ENCODE data around the gene SLC13A1.

Gene SLC13A1

GRCh38 chr7:123169065-123169464 lies 30.7 kb downstream of the SLC13A1 start:
- H3K36me3 Mint-ChIP-seq = no peaks in the 10 kb centered on the region
- H3K4me3 Mint-ChIP-seq = no peak overlapping the region
- H3K27me3 Mint-ChIP-seq = no peaks in the 10 kb centered on the region
- no peaks in the 10 kb centered on the region for H3K4me1 Mint-ChIP-seq (ENCODE audit: low read depth)
- H3K27ac Mint-ChIP-seq = no peak overlapping the region
- H3K9me3 Mint-ChIP-seq (ENCODE audit: low read depth) = no peaks in the 10 kb centered on the region

- no peak overlapping the region for H3K4me3 Mint-ChIP-seq
- no peaks in the 10 kb centered on the region for H3K4me1 Mint-ChIP-seq (ENCODE audit: low read depth)
These were observed 42.2 kb downstream of the SLC13A1 start for GRCh38 chr7:123157606-123158005.

GRCh38 chr7:123155571-123155970 lies 44.2 kb downstream of the SLC13A1 start:
- no peak overlapping the region for H3K4me3 Mint-ChIP-seq
- H3K27me3 Mint-ChIP-seq = no peaks in the 10 kb centered on the region
- H3K36me3 Mint-ChIP-seq = no peaks in the 10 kb centered on the region
- H3K27ac Mint-ChIP-seq = no peak overlapping the region
- H3K4me1 Mint-ChIP-seq (ENCODE audit: low read depth) = no peaks in the 10 kb centered on the region
- H3K9me3 Mint-ChIP-seq (ENCODE audit: low read depth) = no peaks in the 10 kb centered on the region

More at GRCh38 chr7:123157606-123158005, 42.2 kb downstream of the SLC13A1 start:
- Mint-ChIP-seq H3K27me3 (no peaks in the 10 kb centered on the region), H3K9me3 (ENCODE audit: low read depth) (no peaks in the 10 kb centered on the region), H3K27ac (no peak overlapping the region), H3K36me3 (no peaks in the 10 kb centered on the region)

DNA sequence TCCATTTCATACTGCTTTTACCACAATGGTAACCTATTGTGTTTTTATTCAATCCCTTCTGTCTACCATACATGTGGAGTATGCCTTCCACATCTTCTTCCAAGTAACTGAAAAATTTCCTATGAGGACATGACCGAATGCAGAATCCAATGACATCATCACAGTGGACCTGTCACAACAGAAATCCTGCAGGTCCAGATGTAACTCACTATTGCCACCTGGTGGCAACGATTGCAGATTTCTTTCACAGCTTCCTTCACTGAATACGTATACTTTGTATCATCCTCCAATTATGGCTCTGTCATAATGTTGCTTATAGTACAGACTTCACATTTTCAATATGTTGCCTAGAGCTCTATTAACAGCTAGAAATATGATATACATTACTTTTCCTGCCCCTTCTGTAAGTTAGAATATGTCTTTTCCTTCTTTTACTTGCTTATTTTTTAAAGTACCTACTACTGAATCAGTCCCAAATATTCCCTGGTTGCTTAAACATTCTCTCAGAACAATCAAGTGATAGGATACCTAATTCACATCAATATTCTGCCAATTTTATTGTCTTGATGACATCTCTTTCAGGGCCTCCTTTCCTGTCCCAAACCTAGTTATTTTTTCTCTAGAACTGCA lies 45.4 kb downstream of the SLC13A1 start:
- Mint-ChIP-seq H3K4me3 (no peak overlapping the region), H3K27me3 (no peaks in the 10 kb centered on the region), H3K27ac (no peak overlapping the region), H3K4me1 (ENCODE audit: low read depth) (no peaks in the 10 kb centered on the region), H3K9me3 (ENCODE audit: low read depth) (no peaks in the 10 kb centered on the region), H3K36me3 (no peaks in the 10 kb centered on the region)

GRCh38 chr7:123151443-123151842 lies 48.3 kb downstream of the SLC13A1 start:
- no peaks in the 10 kb centered on the region for H3K4me1 Mint-ChIP-seq (ENCODE audit: low read depth)
- H3K36me3 Mint-ChIP-seq = no peaks in the 10 kb centered on the region
- H3K27ac Mint-ChIP-seq = no peak overlapping the region
- no peaks in the 10 kb centered on the region for H3K27me3 Mint-ChIP-seq
- H3K9me3 Mint-ChIP-seq (ENCODE audit: low read depth) = no peaks in the 10 kb centered on the region
- H3K4me3 Mint-ChIP-seq = no peak overlapping the region

GRCh38 chr7:123148813-123149212 lies 51.0 kb downstream of the SLC13A1 start:
- H3K27me3 Mint-ChIP-seq = no peaks in the 10 kb centered on the region
- no peaks in the 10 kb centered on the region for H3K4me1 Mint-ChIP-seq (ENCODE audit: low read depth)
- H3K4me3 Mint-ChIP-seq = no peak overlapping the region
- H3K27ac Mint-ChIP-seq = no peak overlapping the region
- no peaks in the 10 kb centered on the region for H3K36me3 Mint-ChIP-seq
- H3K9me3 Mint-ChIP-seq (ENCODE audit: low read depth) = peaks cover 3% of the 10 kb centered on the region

GRCh38 chr7:123143252-123144006 lies 56.3 kb downstream of the SLC13A1 start:
- H3K27ac Mint-ChIP-seq = no peak overlapping the region
- no peaks in the 10 kb centered on the region for H3K27me3 Mint-ChIP-seq
- H3K9me3 Mint-ChIP-seq (ENCODE audit: low read depth) = peaks cover 7% of the 10 kb centered on the region
- H3K36me3 Mint-ChIP-seq = no peaks in the 10 kb centered on the region
- H3K4me3 Mint-ChIP-seq = no peak overlapping the region
- no peaks in the 10 kb centered on the region for H3K4me1 Mint-ChIP-seq (ENCODE audit: low read depth)

GRCh38 chr7:123140561-123140960 lies 59.2 kb downstream of the SLC13A1 start:
- Mint-ChIP-seq H3K27ac (no peak overlapping the region), H3K4me3 (no peak overlapping the region), H3K9me3 (ENCODE audit: low read depth) (peaks cover 7% of the 10 kb centered on the region), H3K36me3 (no peaks in the 10 kb centered on the region), H3K4me1 (ENCODE audit: low read depth) (no peaks in the 10 kb centered on the region), H3K27me3 (no peaks in the 10 kb centered on the region)

DNA sequence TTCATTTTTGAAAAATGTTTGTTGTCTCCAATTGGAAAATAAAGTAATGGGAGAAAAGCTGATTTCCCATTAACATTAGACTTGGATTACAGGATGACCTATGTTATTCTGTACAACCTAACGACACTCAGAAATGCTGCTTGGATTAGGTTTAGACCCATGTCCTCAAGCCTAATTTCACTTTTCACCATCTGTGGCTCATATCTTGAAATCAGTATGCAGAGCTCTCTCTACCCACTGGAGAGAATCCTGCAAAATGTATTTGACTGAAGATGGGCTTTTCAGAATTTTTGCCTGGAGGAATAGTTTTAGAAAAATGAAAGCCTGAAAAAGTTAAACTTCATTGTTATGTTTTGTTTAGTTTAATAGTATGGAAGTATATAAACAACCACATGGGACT lies 63.8 kb downstream of the SLC13A1 start:
- H3K27me3 Mint-ChIP-seq = no peaks in the 10 kb centered on the region
- H3K9me3 Mint-ChIP-seq (ENCODE audit: low read depth) = peaks cover 4% of the 10 kb centered on the region
- H3K4me3 Mint-ChIP-seq = no peak overlapping the region
- H3K36me3 Mint-ChIP-seq = no peaks in the 10 kb centered on the region
- no peaks in the 10 kb centered on the region for H3K4me1 Mint-ChIP-seq (ENCODE audit: low read depth)
- no peak overlapping the region for H3K27ac Mint-ChIP-seq

GRCh38 chr7:123133924-123134323 lies 65.8 kb downstream of the SLC13A1 start:
- Mint-ChIP-seq H3K36me3 (no peaks in the 10 kb centered on the region), H3K4me1 (ENCODE audit: low read depth) (no peaks in the 10 kb centered on the region), H3K4me3 (no peak overlapping the region), H3K9me3 (ENCODE audit: low read depth) (peaks cover 4% of the 10 kb centered on the region), H3K27me3 (no peaks in the 10 kb centered on the region), H3K27ac (no peak overlapping the region)

DNA sequence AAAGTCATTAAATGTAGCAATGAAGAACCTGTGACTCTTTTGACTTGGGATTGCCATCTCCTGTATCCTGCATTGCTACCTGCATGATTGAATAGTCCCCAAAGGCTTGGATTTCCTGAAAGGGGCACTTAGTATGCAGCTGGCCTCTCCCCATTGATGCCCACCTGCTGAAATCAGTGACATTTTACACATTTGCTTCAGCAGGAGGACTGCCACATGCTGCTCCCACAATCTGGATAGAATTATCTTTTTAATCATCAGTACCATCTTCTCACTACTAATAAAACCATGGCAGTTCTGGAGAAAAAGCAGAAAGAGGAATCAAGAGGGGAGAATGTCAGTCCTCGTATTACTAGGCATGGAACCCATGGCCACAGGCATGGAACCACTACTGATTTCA lies 67.8 kb downstream of the SLC13A1 start:
- Mint-ChIP-seq H3K27me3 (no peaks in the 10 kb centered on the region), H3K36me3 (no peaks in the 10 kb centered on the region), H3K4me1 (ENCODE audit: low read depth) (no peaks in the 10 kb centered on the region), H3K9me3 (ENCODE audit: low read depth) (no peaks in the 10 kb centered on the region), H3K4me3 (no peak overlapping the region), H3K27ac (no peak overlapping the region)

- H3K36me3 Mint-ChIP-seq = no peaks in the 10 kb centered on the region
- no peak overlapping the region for H3K4me3 Mint-ChIP-seq
- H3K27me3 Mint-ChIP-seq = no peaks in the 10 kb centered on the region
- no peaks in the 10 kb centered on the region for H3K9me3 Mint-ChIP-seq (ENCODE audit: low read depth)
- no peaks in the 10 kb centered on the region for H3K4me1 Mint-ChIP-seq (ENCODE audit: low read depth)
- no peak overlapping the region for H3K27ac Mint-ChIP-seq
These were observed 68.2 kb downstream of the SLC13A1 start for GRCh38 chr7:123131556-123131955.

DNA sequence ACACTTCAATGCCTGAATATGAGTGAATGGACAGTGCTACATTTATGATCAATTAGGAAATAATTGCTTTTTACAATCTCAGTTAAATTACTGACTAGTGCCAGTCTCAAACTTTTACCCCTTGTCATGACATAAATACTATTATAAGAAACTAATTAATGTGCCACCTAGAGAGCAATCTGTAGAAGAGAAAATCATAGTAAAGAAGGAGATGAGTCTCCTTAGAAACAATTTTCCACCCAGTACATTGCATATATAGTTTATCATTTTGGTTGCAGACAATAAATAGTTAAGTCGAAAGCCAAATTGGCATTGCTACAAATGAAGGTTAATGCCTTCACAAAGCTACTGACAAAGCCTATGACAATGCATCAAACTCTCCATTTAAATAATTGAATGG lies 68.6 kb downstream of the SLC13A1 start:
- no peak overlapping the region for H3K27ac Mint-ChIP-seq
- H3K9me3 Mint-ChIP-seq (ENCODE audit: low read depth) = no peaks in the 10 kb centered on the region
- H3K4me3 Mint-ChIP-seq = no peak overlapping the region
- no peaks in the 10 kb centered on the region for H3K36me3 Mint-ChIP-seq
- no peaks in the 10 kb centered on the region for H3K27me3 Mint-ChIP-seq
- H3K4me1 Mint-ChIP-seq (ENCODE audit: low read depth) = no peaks in the 10 kb centered on the region

DNA sequence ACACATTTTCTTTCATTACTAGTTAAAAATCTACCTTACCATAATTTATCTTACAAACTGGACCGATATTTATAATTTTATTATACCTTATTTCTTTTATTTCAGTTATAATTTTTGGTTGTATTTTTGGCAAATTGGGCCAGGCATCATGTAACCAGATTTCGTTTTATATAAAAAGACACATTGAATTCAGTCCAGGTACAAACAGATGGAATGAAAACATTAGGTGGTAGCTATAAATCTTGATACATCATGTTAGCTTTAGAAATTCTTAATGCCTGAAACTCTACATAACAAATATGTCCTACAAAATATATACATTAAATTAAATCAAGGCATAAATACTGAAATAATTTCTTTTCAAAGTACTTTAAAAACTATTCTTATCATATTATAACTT lies 73.1 kb downstream of the SLC13A1 start:
- Mint-ChIP-seq H3K27me3 (no peaks in the 10 kb centered on the region), H3K9me3 (ENCODE audit: low read depth) (no peaks in the 10 kb centered on the region), H3K27ac (no peak overlapping the region), H3K36me3 (no peaks in the 10 kb centered on the region), H3K4me3 (no peak overlapping the region), H3K4me1 (ENCODE audit: low read depth) (no peaks in the 10 kb centered on the region)

DNA sequence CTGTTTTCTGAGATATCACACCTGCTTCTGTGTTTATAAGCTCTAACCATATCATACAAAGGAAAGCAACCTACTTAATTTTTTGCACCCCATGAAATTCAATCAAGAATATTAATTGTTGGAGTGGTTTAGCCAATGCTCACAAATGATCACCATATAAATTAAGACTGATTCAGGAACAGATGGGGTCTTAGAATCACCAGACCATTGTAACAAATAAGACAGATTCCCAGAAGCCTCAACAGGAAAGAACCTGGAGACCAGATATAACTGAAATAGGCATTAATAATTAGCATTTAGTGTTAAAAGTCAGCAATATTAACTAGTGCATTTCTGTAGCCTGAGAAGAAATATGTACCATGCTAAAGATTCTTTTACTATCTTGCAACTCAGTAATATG lies 73.6 kb downstream of the SLC13A1 start:
- no peaks in the 10 kb centered on the region for H3K4me1 Mint-ChIP-seq (ENCODE audit: low read depth)
- no peak overlapping the region for H3K4me3 Mint-ChIP-seq
- H3K36me3 Mint-ChIP-seq = no peaks in the 10 kb centered on the region
- H3K9me3 Mint-ChIP-seq (ENCODE audit: low read depth) = peaks cover 3% of the 10 kb centered on the region
- no peaks in the 10 kb centered on the region for H3K27me3 Mint-ChIP-seq
- H3K27ac Mint-ChIP-seq = no peak overlapping the region

GRCh38 chr7:123125231-123125630 lies 74.5 kb downstream of the SLC13A1 start:
- H3K27ac Mint-ChIP-seq = no peak overlapping the region
- H3K27me3 Mint-ChIP-seq = no peaks in the 10 kb centered on the region
- no peaks in the 10 kb centered on the region for H3K4me1 Mint-ChIP-seq (ENCODE audit: low read depth)

More at GRCh38 chr7:123125231-123125630, 74.5 kb downstream of the SLC13A1 start:
- H3K4me3 Mint-ChIP-seq = no peak overlapping the region
- peaks cover 3% of the 10 kb centered on the region for H3K9me3 Mint-ChIP-seq (ENCODE audit: low read depth)
- no peaks in the 10 kb centered on the region for H3K36me3 Mint-ChIP-seq
